CD4-positive, CD25-positive, alpha-beta regulatory T cell (primary cell): ENCODE data around the gene PDIA5. TPM values are rescaled to one million over a fixed set of nuclear protein-coding genes. Genes with fewer than 3 reads are reported as not detected.

ENCODE experiments used
- ATAC-seq, 2 donors: fragments of 150-1000 bp; cut with Tn5 transposase; one replicate each; pipeline ENCODE4 v1.10.0; 2021; ENCODE audit warnings: low read depth in 2 of 2, moderate number of reproducible peaks in 2 of 2, moderate library complexity in 1 of 2
- DNase-seq, 3 donors: peaks; one replicate each; pipeline versions ENCODE4 v3.0.0 to v3.0.0-alpha.2; 2012 to 2022; ENCODE audit warnings: mixed read lengths in 1 of 3
- H3K27ac ChIP-seq: one replicate; pipeline ENCODE4 v1.7.0; 2013; ENCODE audit warnings: mild to moderate bottlenecking, low read length; ENCODE audit not compliant: insufficient read depth, poor library complexity, severe bottlenecking
- H3K27me3 ChIP-seq: one replicate; pipeline ENCODE4 v1.7.0; 2013; ENCODE audit warnings: low read length; ENCODE audit not compliant: control insufficient read depth, insufficient read depth
- H3K36me3 ChIP-seq: one replicate; pipeline ENCODE4 v1.7.0; 2013; ENCODE audit warnings: mild to moderate bottlenecking, low read length, moderate library complexity; ENCODE audit not compliant: control insufficient read depth, insufficient read depth
- H3K4me1 ChIP-seq: 2 replicates; pipeline ENCODE4 v1.7.0; 2013; ENCODE audit warnings: mild to moderate bottlenecking, low read length; ENCODE audit not compliant: insufficient read depth, control insufficient read depth, poor library complexity, severe bottlenecking
- H3K4me3 ChIP-seq: one replicate; pipeline ENCODE4 v1.7.0; 2013; ENCODE audit warnings: low read depth, mild to moderate bottlenecking, low read length, moderate library complexity
- H3K9me3 ChIP-seq, 2 experiments: 1 replicate in 1 of 2; 2 replicates in 1 of 2; pipeline ENCODE4 v1.7.0; 2013; ENCODE audit warnings: low read length in 2 of 2, mild to moderate bottlenecking in 1 of 2, moderate library complexity in 1 of 2; ENCODE audit not compliant: control insufficient read depth in 2 of 2
- H3K27ac Mint-ChIP-seq, 3 donors: one replicate each; pipeline ENCODE4 v1.8.0; 2020 to 2022; ENCODE audit warnings: mild to moderate bottlenecking in 3 of 3, mixed read lengths in 3 of 3, moderate library complexity in 2 of 3
- H3K27me3 Mint-ChIP-seq: one replicate; pipeline ENCODE4 v1.8.0; 2022; ENCODE audit warnings: mild to moderate bottlenecking, mixed read lengths
- H3K36me3 Mint-ChIP-seq: one replicate; pipeline ENCODE4 v1.8.0; 2020; ENCODE audit warnings: mixed read lengths
- H3K4me1 Mint-ChIP-seq, 4 donors: one replicate each; pipeline ENCODE4 v1.8.0; 2020 to 2022; ENCODE audit warnings: mixed read lengths in 4 of 4, mild to moderate bottlenecking in 1 of 4
- H3K4me3 Mint-ChIP-seq, 4 donors: one replicate each; pipeline ENCODE4 v1.8.0; 2020 to 2022; ENCODE audit warnings: mild to moderate bottlenecking in 4 of 4, mixed read lengths in 4 of 4, moderate library complexity in 3 of 4
- H3K9me3 Mint-ChIP-seq, 7 donors: one replicate each; pipeline ENCODE4 v1.8.0; 2020 to 2022; ENCODE audit warnings: mixed read lengths in 7 of 7, mild to moderate bottlenecking in 3 of 7, moderate library complexity in 2 of 7
- polyA plus RNA-seq, 4 donors: library from polyadenylated mRNA; unstranded; fragments of 300-500 nt; fragmentation: Illumina TruSeq; gene quantifications; one replicate each; pipeline ENCODE4 v1.2.3, GENCODE V29; 2021
- total RNA-seq: library from RNA; stranded (reverse); gene quantifications from one replicate; pipeline ENCODE4 v1.2.3, GENCODE V29; 2022

PDIA5 gene
- total and polyA plus RNA-seq, 5 donors from 2014 or later: 0.92 to 2.6 (median 1.3) TPM

DNA sequence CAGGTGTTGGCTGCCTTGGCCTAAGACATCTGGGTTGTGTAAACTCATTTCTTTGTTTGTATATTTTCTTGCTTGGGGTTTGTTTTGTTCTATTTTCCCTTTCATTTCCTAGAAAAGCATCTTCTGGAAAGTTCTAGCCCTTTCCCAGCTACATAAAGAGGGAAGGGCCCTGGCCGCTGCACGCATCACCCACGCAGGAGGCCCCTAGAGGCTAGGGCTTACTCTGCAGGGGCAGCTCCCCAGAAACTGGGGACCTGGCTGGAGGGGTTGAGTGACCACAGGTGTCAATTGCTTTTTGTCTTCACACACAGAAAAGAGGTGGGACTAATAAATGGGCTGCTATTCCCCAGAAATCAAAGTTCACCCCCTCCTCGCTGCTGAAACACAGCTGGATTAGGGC lies 52.6 kb downstream of the PDIA5 start:
- Histone ChIP-seq H3K4me3 (no peak overlapping the region), H3K4me1 (no peaks in the 10 kb centered on the region), H3K27me3 (no peaks in the 10 kb centered on the region), H3K9me3 (no peaks in the 10 kb centered on the region), H3K36me3 (no peaks in the 10 kb centered on the region), H3K27ac (no peak overlapping the region)
- no peak overlapping the region for H3K4me3 Mint-ChIP-seq
- no peak overlapping the region for H3K27ac Mint-ChIP-seq
- H3K9me3 Mint-ChIP-seq: peaks cover 0 to 2% (median 0%) of the 10 kb centered on the region in 7 donors
- H3K4me1 Mint-ChIP-seq: peaks cover 0 to 4% (median 3%) of the 10 kb centered on the region in 4 donors
- H3K27me3 Mint-ChIP-seq: no peaks in the 10 kb centered on the region
- H3K36me3 Mint-ChIP-seq: peaks cover 3% of the 10 kb centered on the region
- DNase-seq (no peak), ATAC-seq (no peak)

DNA sequence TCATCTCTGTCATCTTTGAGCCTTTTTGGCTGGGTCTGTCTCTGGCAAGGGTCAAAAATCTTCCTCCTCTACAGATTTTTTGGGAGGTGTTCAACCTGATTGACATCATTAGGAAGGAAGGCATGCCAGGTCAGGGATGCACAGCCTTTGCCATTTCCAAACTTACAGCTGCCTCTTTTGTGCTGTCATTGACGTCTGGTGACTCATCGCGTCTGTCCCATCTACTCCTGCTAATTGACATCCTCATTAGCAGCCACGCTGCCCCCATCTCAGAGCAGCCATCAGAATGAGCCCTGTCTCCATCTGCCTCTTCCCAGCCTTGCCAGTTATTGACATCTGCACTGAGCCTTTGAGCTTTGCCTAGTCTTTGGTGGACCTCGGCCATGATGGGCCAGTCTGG lies 53.0 kb downstream of the PDIA5 start:
- Mint-ChIP-seq H3K4me3 (no peak overlapping the region), H3K27me3 (no peaks in the 10 kb centered on the region), H3K9me3 (peaks cover 0 to 2% (median 0%) of the 10 kb centered on the region in 7 donors), H3K36me3 (peaks cover 3% of the 10 kb centered on the region), H3K4me1 (peaks cover 0 to 4% (median 0%) of the 10 kb centered on the region in 4 donors), H3K27ac (no peak overlapping the region)
- DNase-seq (no peak), ATAC-seq (no peak)
- Histone ChIP-seq H3K4me3 (no peak overlapping the region), H3K9me3 (no peaks in the 10 kb centered on the region), H3K36me3 (no peaks in the 10 kb centered on the region), H3K4me1 (no peaks in the 10 kb centered on the region), H3K27me3 (no peaks in the 10 kb centered on the region), H3K27ac (no peak overlapping the region)

DNA sequence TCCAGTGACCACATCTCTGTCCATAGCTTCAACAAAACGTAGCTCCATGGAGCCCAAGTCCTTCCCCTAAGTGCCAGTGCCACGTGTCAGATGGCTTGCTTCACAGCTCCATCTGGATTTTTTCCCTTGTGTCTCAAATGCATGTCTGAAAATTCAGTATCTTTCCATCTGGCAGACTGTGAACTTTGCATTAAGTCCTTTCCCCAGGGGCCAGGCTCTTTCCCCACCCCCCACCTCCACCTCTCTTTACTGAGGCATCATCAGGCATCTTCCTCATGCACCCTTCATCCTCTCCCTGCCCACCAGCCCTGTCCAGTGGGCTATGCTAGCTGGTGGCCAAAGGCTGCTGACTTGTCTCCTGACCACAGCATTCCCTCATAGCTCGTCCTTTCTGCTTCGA lies 53.7 kb downstream of the PDIA5 start:
- Mint-ChIP-seq H3K27me3 (no peaks in the 10 kb centered on the region), H3K4me3 (no peak overlapping the region), H3K4me1 (peaks cover 0 to 4% (median 0%) of the 10 kb centered on the region in 4 donors), H3K27ac (no peak overlapping the region), H3K36me3 (peaks cover 3% of the 10 kb centered on the region), H3K9me3 (peaks cover 0 to 2% (median 0%) of the 10 kb centered on the region in 7 donors)
- no peak overlapping the region for H3K27ac ChIP-seq
- H3K9me3 ChIP-seq: no peaks in the 10 kb centered on the region
- no peaks in the 10 kb centered on the region for H3K27me3 ChIP-seq
- ATAC-seq (no peak), DNase-seq (no peak)
- H3K36me3 ChIP-seq: no peaks in the 10 kb centered on the region
- H3K4me3 ChIP-seq: no peak overlapping the region
- H3K4me1 ChIP-seq: no peaks in the 10 kb centered on the region

DNA sequence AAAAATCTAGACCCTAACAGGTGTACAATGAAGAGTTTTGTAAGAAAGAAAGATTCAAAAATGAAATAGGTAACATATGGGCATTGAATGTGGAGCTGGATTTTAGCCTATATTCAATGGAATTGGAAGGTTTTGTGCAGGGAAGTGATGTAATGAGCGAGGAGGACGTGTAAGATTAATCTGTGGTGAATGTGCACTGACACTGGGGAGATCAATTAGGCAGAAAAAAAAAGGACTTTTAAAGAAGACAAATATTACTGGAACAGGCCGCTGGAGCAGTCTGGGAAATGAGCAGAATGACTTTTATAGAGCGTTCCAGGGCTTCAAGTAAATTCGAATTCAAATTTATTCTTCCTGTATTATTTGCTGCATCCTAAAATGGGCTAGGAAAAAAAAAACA lies 55.2 kb downstream of the PDIA5 start:
- Mint-ChIP-seq H3K27me3 (no peaks in the 10 kb centered on the region), H3K9me3 (no peaks in the 10 kb centered on the region), H3K36me3 (peaks cover 3% of the 10 kb centered on the region), H3K27ac (no peak overlapping the region), H3K4me3 (no peak overlapping the region), H3K4me1 (peaks cover 0 to 4% (median 0%) of the 10 kb centered on the region in 4 donors)
- H3K4me3 ChIP-seq: no peak overlapping the region
- DNase-seq: no peak
- no peak overlapping the region for H3K27ac ChIP-seq
- no peaks in the 10 kb centered on the region for H3K4me1 ChIP-seq
- no peaks in the 10 kb centered on the region for H3K36me3 ChIP-seq
- no peaks in the 10 kb centered on the region for H3K27me3 ChIP-seq
- no peaks in the 10 kb centered on the region for H3K9me3 ChIP-seq
- no peak for ATAC-seq

DNA sequence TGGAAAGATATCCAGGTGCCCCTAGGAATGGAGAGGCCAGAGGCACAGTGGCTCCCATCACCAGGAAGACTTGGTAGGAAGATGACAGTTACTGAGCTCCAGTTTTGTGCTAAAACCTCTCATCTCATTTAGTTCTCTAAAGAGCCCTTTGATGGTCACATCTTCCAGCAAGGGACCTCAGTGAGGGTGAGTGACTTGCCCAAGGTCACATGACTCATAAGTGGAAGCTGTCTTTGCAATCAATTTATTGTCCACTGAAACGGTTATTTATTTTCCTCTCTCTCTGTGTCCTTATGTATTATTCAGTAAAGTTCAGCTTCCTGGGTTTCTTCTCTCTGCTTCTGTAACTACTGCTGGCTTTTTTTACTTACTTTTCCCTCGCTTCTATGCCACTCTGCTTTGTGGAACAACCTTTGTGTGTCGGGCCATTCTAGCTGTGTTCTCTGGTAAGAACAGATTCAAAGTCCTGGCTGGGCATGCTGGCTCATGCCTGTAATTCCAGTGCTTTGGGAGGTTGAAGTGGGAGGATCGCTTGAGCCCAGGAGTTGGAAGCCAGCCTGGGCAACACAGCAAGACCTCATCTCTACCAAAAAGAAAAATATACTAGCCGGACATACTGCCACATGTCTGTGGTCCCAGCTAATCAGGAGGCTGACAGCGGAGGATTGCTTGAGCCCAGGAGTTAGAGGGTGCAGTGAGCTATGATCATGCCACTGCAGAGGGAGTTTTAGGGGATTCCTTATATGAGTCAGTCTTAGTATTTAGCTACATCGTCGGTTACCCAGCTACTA lies 55.9 kb downstream of the PDIA5 start:
- no peaks in the 10 kb centered on the region for H3K36me3 ChIP-seq
- no peak for ATAC-seq
- Mint-ChIP-seq H3K9me3 (no peaks in the 10 kb centered on the region), H3K4me3 (no peak overlapping the region), H3K36me3 (peaks cover 3% of the 10 kb centered on the region), H3K4me1 (peaks cover 0 to 4% (median 0%) of the 10 kb centered on the region in 4 donors), H3K27me3 (no peaks in the 10 kb centered on the region), H3K27ac (peak overlapping the region in 2 of 3 donors; percentile 26 to 55)
- H3K27ac ChIP-seq: no peak overlapping the region
- no peaks in the 10 kb centered on the region for H3K4me1 ChIP-seq
- H3K9me3 ChIP-seq: no peaks in the 10 kb centered on the region
- no peak overlapping the region for H3K4me3 ChIP-seq
- no peak for DNase-seq
- H3K27me3 ChIP-seq: no peaks in the 10 kb centered on the region

DNA sequence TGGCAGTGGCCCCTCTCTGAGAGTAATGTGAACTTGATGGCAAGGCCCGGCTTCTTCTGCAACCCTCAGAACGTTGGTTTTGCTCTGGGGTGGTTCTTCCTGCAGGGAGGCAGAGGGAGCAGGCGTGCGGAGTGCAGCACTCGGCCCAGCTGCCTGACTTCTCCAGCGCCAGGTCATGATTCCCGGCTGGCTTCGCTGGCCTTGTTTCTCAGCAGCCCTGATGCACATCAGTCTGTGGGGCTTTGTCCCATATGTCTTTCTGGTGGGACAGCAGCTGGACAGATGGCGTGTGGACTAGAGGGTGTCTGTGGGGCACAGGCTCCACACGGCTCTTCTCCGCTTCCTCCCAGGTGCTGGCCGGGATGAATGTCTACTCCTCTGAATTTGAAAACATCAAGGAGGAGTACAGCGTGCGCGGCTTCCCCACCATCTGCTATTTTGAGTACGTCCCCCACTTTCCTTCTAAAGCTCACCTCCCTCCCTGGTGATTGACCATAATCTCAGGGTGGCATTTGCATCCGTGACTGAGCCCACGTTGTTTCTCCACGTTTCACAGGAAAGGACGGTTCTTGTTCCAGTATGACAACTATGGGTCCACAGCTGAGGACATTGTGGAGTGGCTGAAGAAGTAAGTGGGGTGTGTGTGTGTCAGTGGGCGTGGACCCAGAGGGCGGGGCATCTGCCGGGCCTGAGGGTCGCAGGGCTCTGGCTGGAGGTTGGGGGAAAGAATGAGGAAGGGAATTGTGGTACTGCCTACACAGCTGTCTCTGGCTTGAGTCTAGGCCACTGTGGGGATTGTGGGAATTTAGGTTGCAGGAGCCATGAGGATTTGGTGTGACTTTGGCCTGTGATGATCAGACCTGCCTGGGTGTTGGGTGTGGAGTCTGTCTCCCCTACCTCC lies 57.1 kb downstream of the PDIA5 start:
- H3K4me1 ChIP-seq: no peaks in the 10 kb centered on the region
- no peaks in the 10 kb centered on the region for H3K9me3 ChIP-seq
- Mint-ChIP-seq H3K27ac (peak overlapping the region in 2 of 3 donors; percentile 62 to 74), H3K27me3 (no peaks in the 10 kb centered on the region), H3K4me3 (no peak overlapping the region), H3K4me1 (peaks cover 0 to 8% (median 0%) of the 10 kb centered on the region in 4 donors), H3K9me3 (no peaks in the 10 kb centered on the region), H3K36me3 (peaks cover 3% of the 10 kb centered on the region)
- ATAC-seq (no peak), DNase-seq (no peak)
- H3K4me3 ChIP-seq: no peak overlapping the region
- no peaks in the 10 kb centered on the region for H3K27me3 ChIP-seq
- H3K36me3 ChIP-seq: no peaks in the 10 kb centered on the region
- no peak overlapping the region for H3K27ac ChIP-seq

DNA sequence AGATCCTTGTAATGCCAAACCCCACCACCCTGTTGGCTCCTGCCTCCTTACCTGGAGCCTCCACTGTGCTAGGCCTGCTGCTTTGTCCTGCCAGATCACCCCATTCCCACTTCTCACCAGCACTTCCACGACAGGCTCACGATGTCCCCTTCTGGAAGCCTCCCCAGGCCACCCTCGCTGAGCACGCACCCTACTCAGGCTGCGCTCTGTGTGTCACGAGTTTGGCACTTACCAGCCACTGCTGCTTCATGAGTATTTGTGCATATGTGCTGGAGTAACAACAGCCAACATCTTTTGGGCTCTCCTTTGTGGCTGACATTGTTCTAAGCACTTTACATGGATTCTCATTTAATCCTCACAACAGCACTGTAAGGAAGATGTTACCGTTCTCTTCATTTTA lies 58.1 kb downstream of the PDIA5 start:
- Mint-ChIP-seq H3K9me3 (no peaks in the 10 kb centered on the region), H3K4me3 (no peak overlapping the region), H3K27ac (no peak overlapping the region), H3K36me3 (peaks cover 3% of the 10 kb centered on the region), H3K4me1 (peaks cover 0 to 8% (median 0%) of the 10 kb centered on the region in 4 donors), H3K27me3 (no peaks in the 10 kb centered on the region)
- Histone ChIP-seq H3K27ac (no peak overlapping the region), H3K4me1 (no peaks in the 10 kb centered on the region), H3K36me3 (no peaks in the 10 kb centered on the region), H3K27me3 (no peaks in the 10 kb centered on the region), H3K9me3 (no peaks in the 10 kb centered on the region), H3K4me3 (no peak overlapping the region)
- DNase-seq (no peak), ATAC-seq (no peak)
